ENCODE results near the gene EDN2. TPM values are rescaled to one million over a fixed set of nuclear protein-coding genes. Genes with fewer than 3 reads are reported as not detected.

Gene EDN2
- total RNA-seq, 1 donor from 2014 or later = not detected

Other genes with a start within 250 kb of the EDN2 start
- 10.7 TPM for gene SCMH1, start 242.4 kb downstream of the EDN2 start, total RNA-seq
- gene FOXO6, start 123.2 kb downstream of the EDN2 start, total RNA-seq = 0.38 TPM